A673 (cell line): ENCODE results near the gene NETO2. TPM values are rescaled to one million over a fixed set of nuclear protein-coding genes. Genes with fewer than 3 reads are reported as not detected.
A peak's percentile ranks its signal among the peaks of the same experiment; 100 is the strongest.

ENCODE experiments used
- BruUV-seq: library from RNA; stranded (reverse); fragments of 400-500 nt; replicated peaks from 2 replicates; lab custom pipeline; 2021; lab: Mats Ljungman, UMichigan
- CTCF ChIA-PET: fragments of 300-600 bp; sonication (Branson Sonifier 250); formaldehyde crosslinking; loops from one replicate; lab custom pipeline; 2022; ENCODE audit warnings: antibody characterized with exemption; lab: Charles Lee
- POLR2A ChIA-PET: fragments of 300-600 bp; sonication (Branson Sonifier 250); formaldehyde crosslinking; loops from one replicate; lab custom pipeline; 2022; ENCODE audit warnings: antibody characterized with exemption; ENCODE audit not compliant: low non-redundant PET; lab: Charles Lee
- DNase-seq: peaks from one replicate; pipeline ENCODE4 v3.0.0-alpha.2; 2015; ENCODE audit warnings: low spot score
- H3K27ac ChIP-seq: fragments of 200-600 bp; sonication (generic); 2 replicates; pipeline ENCODE4 v1.5.1; 2016; ENCODE audit warnings: mixed run types, low read depth, mild to moderate bottlenecking, mixed read lengths, antibody characterized with exemption, low read length; ENCODE audit not compliant: poor library complexity, severe bottlenecking
- H3K27me3 ChIP-seq: fragments of 200-600 bp; sonication (generic); replicated peaks from 2 replicates; pipeline ENCODE4 v1.6.1; 2017; ENCODE audit warnings: mixed run types, low read depth, mild to moderate bottlenecking, mixed read lengths, antibody characterized with exemption, low read length; ENCODE audit not compliant: insufficient read depth, poor library complexity
- H3K36me3 ChIP-seq: fragments of 200-600 bp; sonication (generic); 2 replicates; pipeline ENCODE4 v1.6.1; 2016; ENCODE audit warnings: mixed run types, mild to moderate bottlenecking, mixed read lengths, antibody characterized with exemption, low read length; ENCODE audit not compliant: insufficient read depth, poor library complexity, severe bottlenecking
- H3K4me1 ChIP-seq: fragments of 200-600 bp; sonication (generic); 2 replicates; pipeline ENCODE4 v1.6.1; 2017; ENCODE audit warnings: mixed run types, mild to moderate bottlenecking, mixed read lengths, antibody characterized with exemption, low read length; ENCODE audit not compliant: insufficient read depth, poor library complexity, severe bottlenecking
- H3K4me3 ChIP-seq: fragments of 200-600 bp; sonication (generic); 2 replicates; pipeline ENCODE4 v1.5.1; 2016; ENCODE audit warnings: low read depth, mixed run types, mild to moderate bottlenecking, mixed read lengths, low read length; ENCODE audit not compliant: poor library complexity, severe bottlenecking
- H3K9me3 ChIP-seq: fragments of 200-600 bp; sonication (generic); 2 replicates; pipeline ENCODE4 v1.6.1; 2016; ENCODE audit warnings: mixed run types, low read depth, mild to moderate bottlenecking, mixed read lengths, antibody characterized with exemption, low read length; ENCODE audit not compliant: poor library complexity, severe bottlenecking
- CTCF ChIP-seq: fragments of 300-800, 200-600 bp; sonication (generic); conservative IDR thresholded peaks from 2 replicates; pipeline ENCODE4 v1.5.1; 2017; ENCODE audit warnings: low read depth, mild to moderate bottlenecking, antibody characterized with exemption, low read length, moderate library complexity, mixed read lengths
- EZH2 ChIP-seq: fragments of 200-600 bp; sonication (generic); IDR thresholded peaks from 2 replicates; pipeline ENCODE4 v1.6.1; 2017; ENCODE audit warnings: borderline replicate concordance, low read depth, mild to moderate bottlenecking, mixed read lengths, antibody characterized with exemption, low read length; ENCODE audit not compliant: poor library complexity, severe bottlenecking
- intact Hi-C: fragments of 100-400 bp; cut with micrococcal nuclease; formaldehyde crosslinking; loops from one replicate; pipeline ENCODE4 v1.10.0; 2022; ENCODE audit not compliant: unreplicated experiment
- total RNA-seq: library from RNA; stranded (reverse); gene quantifications from 2 replicates; pipeline ENCODE4 v1.2.3, GENCODE V29; 2021

Gene NETO2
- total RNA-seq, 1 experiment from 2014 or later: 68.7 TPM

- Histone ChIP-seq H3K36me3 (no peaks in the 10 kb centered on the region), H3K9me3 (no peaks in the 10 kb centered on the region), H3K4me3 (peak overlapping the region; percentile 57), H3K27me3 (no peaks in the 10 kb centered on the region), H3K4me1 (peaks cover 4% of the 10 kb centered on the region), H3K27ac (no peak overlapping the region)
- no TSS peak for BruUV-seq
- POLR2A ChIA-PET: no interaction called here
- intact Hi-C loops: loop anchor here (2.0 to 5.0 kb wide), 2 partner anchors 105 to 1120 kb away; partner anchors contain the start of genes ABCC12 and NETO2
- CTCF ChIA-PET: interaction anchor here (0.6 to 1.4 kb wide), 14 partner anchors 12 to 1620 kb away, joined by 3 to 10 read pairs (median 4); partner anchors contain the start of gene NETO2
- DNase-seq: peak; percentile 30
- no peak for TF ChIP-seq CTCF
- TF ChIP-seq EZH2: no peak
Measured at GRCh38 chr16:47037396-47037745, 106.4 kb downstream of the NETO2 start.

GRCh38 chr16:47036201-47036600 lies 107.5 kb downstream of the NETO2 start:
- intact Hi-C loops: loop anchor here (2.0 to 5.0 kb wide), 2 partner anchors 107 to 1121 kb away; partner anchors contain the start of genes ABCC12 and NETO2
- CTCF ChIA-PET: no interaction called here
- Histone ChIP-seq H3K9me3 (no peaks in the 10 kb centered on the region), H3K36me3 (no peaks in the 10 kb centered on the region), H3K27ac (no peak overlapping the region), H3K4me1 (peaks cover 4% of the 10 kb centered on the region), H3K27me3 (no peaks in the 10 kb centered on the region), H3K4me3 (no peak overlapping the region)
- BruUV-seq: no TSS peak
- POLR2A ChIA-PET: no interaction called here
- no peak for DNase-seq
- TF ChIP-seq CTCF (0 out of 2 replicates have a peak, but pooled peaks have one; percentile 11), EZH2 (no peak)

GRCh38 chr16:47035436-47035835 lies 108.3 kb downstream of the NETO2 start:
- Histone ChIP-seq H3K4me3 (no peak overlapping the region), H3K36me3 (no peaks in the 10 kb centered on the region), H3K9me3 (no peaks in the 10 kb centered on the region), H3K27ac (no peak overlapping the region), H3K4me1 (peaks cover 4% of the 10 kb centered on the region), H3K27me3 (no peaks in the 10 kb centered on the region)
- BruUV-seq: no TSS peak
- POLR2A ChIA-PET: no interaction called here
- CTCF ChIA-PET: no interaction called here
- TF ChIP-seq EZH2 (no peak), CTCF (no peak)
- intact Hi-C loops: loop anchor here (5.0 kb wide), 1 partner anchor 1122 kb away; the partner anchor contains the start of gene ABCC12
- DNase-seq: no peak
